Karpas-422 (cell line): Measurements from ENCODE around the gene ACP1. TPM values are rescaled to one million over a fixed set of nuclear protein-coding genes. Genes with fewer than 3 reads are reported as not detected.

Source experiments
- DNase-seq: peaks from one replicate; pipeline ENCODE4 v3.0.0-alpha.2; 2015
- H2AFZ ChIP-seq: fragments of 200-600 bp; sonication (generic); 2 replicates; pipeline ENCODE4 v1.6.1; 2014; ENCODE audit warnings: antibody characterized with exemption, low read length, mixed read lengths
- H3K27ac ChIP-seq: fragments of 200-600 bp; sonication (generic); 2 replicates; pipeline ENCODE4 v1.5.1; 2014; ENCODE audit warnings: mild to moderate bottlenecking, low read length, moderate library complexity
- H3K27me3 ChIP-seq: fragments of 200-600 bp; sonication (generic); 2 replicates; pipeline ENCODE4 v1.6.1; 2014; ENCODE audit warnings: low read length, mixed read lengths
- H3K36me3 ChIP-seq: fragments of 200-600 bp; sonication (generic); 2 replicates; pipeline ENCODE4 v1.6.1; 2014; ENCODE audit warnings: low read length, mixed read lengths; ENCODE audit not compliant: insufficient read depth
- H3K4me1 ChIP-seq: fragments of 200-600 bp; sonication (generic); 2 replicates; pipeline ENCODE4 v1.6.1; 2014; ENCODE audit warnings: mild to moderate bottlenecking, low read length, mixed read lengths
- H3K4me2 ChIP-seq: fragments of 200-600 bp; sonication (generic); 2 replicates; pipeline ENCODE4 v1.6.1; 2014; ENCODE audit warnings: low read length, low read depth, mild to moderate bottlenecking; ENCODE audit not compliant: poor library complexity, severe bottlenecking
- H3K4me3 ChIP-seq: fragments of 200-600 bp; sonication (generic); 2 replicates; pipeline ENCODE4 v1.5.1; 2014; ENCODE audit warnings: mild to moderate bottlenecking, antibody characterized with exemption, low read length, mixed read lengths
- H3K79me2 ChIP-seq: fragments of 200-600 bp; sonication (generic); 2 replicates; pipeline ENCODE4 v1.6.1; 2014; ENCODE audit warnings: mild to moderate bottlenecking, low read length, mixed read lengths
- H3K9ac ChIP-seq: fragments of 200-600 bp; sonication (generic); 2 replicates; pipeline ENCODE4 v1.6.0; 2014; ENCODE audit warnings: low read length
- H3K9me2 ChIP-seq: fragments of 200-600 bp; sonication (generic), shearing (Covaris generic); replicated peaks from 2 replicates; pipeline ENCODE4 v1.6.0; 2014; ENCODE audit warnings: mild to moderate bottlenecking, low read length, moderate library complexity; ENCODE audit not compliant: insufficient read depth
- H3K9me3 ChIP-seq: fragments of 300-700, 200-600 bp; sonication (generic); 2 replicates; pipeline ENCODE4 v1.6.1; 2014; ENCODE audit warnings: low read length, mixed read lengths
- H4K20me1 ChIP-seq: fragments of 200-600 bp; sonication (generic); 2 replicates; pipeline ENCODE4 v1.6.1; 2014; ENCODE audit warnings: mild to moderate bottlenecking, antibody characterized with exemption, low read length, low read depth; ENCODE audit not compliant: insufficient read depth
- total RNA-seq: library from RNA; depleted of rRNA; stranded (reverse); fragments of >200 nt; shearing (Covaris generic); gene quantifications from 2 replicates; pipeline ENCODE4 v1.2.3, GENCODE V29; 2014; ENCODE audit warnings: low replicate concordance

The ACP1 gene
- total RNA-seq, 1 experiment from 2014 or later: 185 TPM

DNA sequence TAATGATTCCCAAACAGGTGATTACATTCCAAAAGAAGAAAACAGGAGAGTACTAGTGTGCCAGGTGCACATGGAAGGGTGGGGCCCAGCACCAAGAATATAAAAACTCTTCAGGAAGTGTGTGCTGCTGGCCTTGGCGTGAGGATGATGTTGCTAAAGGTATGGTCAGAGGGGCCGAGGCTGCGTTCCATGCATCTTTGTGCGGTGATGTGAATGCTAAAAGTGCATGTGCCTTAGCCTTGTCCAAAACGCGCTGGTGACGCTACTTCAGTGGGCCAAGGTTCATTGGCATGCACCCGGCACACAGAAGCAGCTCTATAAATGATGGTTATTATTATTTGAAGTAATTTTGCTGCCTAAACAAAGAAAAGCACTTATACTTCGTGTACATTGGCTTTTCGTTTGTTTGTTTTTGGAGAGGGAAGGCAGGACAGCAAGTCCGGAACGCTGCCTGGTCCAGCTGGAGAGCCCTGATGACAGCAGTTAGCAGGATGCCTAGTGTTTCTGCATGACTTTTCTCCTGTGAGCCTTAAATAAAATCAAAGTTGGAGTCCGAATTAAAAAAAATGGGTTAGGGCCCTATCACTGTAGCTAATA lies 20.2 kb downstream of the ACP1 start:
- Histone ChIP-seq H3K79me2 (no peaks in the 10 kb centered on the region), H3K27me3 (no peaks in the 10 kb centered on the region), H3K27ac (no peak overlapping the region), H3K9me3 (no peaks in the 10 kb centered on the region), H3K4me3 (no peak overlapping the region), H3K9me2 (no peaks in the 10 kb centered on the region), H3K4me2 (no peak overlapping the region), H2AFZ (no peak overlapping the region), H3K4me1 (no peaks in the 10 kb centered on the region), H3K36me3 (no peaks in the 10 kb centered on the region; the same call in 1 of the 2 replicates), H4K20me1 (no peaks in the 10 kb centered on the region), H3K9ac (no peak overlapping the region)
- no peak for DNase-seq

DNA sequence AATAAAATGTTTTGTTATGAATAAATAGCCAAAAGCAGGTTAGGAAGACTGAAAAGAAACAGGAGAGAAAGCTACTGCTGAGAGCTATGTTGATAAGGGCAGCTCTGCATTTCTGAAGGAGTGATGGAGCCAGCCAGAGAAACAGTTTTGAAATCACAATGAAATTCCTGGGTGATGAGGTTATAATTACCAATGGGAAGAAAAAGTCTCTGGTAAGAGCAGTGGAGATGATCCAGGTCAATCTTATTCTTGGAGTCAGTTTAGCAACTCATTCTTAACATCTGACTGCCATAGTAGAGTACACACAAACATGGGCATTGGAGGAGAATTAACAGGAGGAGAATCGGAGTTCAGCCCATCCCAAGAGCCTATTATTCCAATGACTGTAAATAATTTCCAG lies 20.8 kb downstream of the ACP1 start:
- H3K4me1 ChIP-seq: no peaks in the 10 kb centered on the region
- no peak overlapping the region for H2AFZ ChIP-seq
- no peak for DNase-seq
- H4K20me1 ChIP-seq: no peaks in the 10 kb centered on the region
- H3K4me3 ChIP-seq: no peak overlapping the region
- H3K27me3 ChIP-seq: no peaks in the 10 kb centered on the region
- no peaks in the 10 kb centered on the region for H3K9me2 ChIP-seq
- H3K36me3 ChIP-seq: no peaks in the 10 kb centered on the region
- no peaks in the 10 kb centered on the region for H3K79me2 ChIP-seq
- no peak overlapping the region for H3K9ac ChIP-seq
- H3K4me2 ChIP-seq: no peak overlapping the region
- H3K27ac ChIP-seq: no peak overlapping the region
- H3K9me3 ChIP-seq: no peaks in the 10 kb centered on the region

- Histone ChIP-seq H2AFZ (no peak overlapping the region), H3K27ac (no peak overlapping the region), H3K9me3 (no peaks in the 10 kb centered on the region), H3K36me3 (no peaks in the 10 kb centered on the region), H3K4me1 (no peaks in the 10 kb centered on the region), H3K27me3 (no peaks in the 10 kb centered on the region), H4K20me1 (no peaks in the 10 kb centered on the region), H3K4me2 (no peak overlapping the region), H3K9me2 (no peaks in the 10 kb centered on the region), H3K9ac (no peak overlapping the region), H3K79me2 (no peaks in the 10 kb centered on the region), H3K4me3 (no peak overlapping the region)
- no peak for DNase-seq
Observed at GRCh38 chr2:286035-286434, 21.3 kb downstream of the ACP1 start.

DNA sequence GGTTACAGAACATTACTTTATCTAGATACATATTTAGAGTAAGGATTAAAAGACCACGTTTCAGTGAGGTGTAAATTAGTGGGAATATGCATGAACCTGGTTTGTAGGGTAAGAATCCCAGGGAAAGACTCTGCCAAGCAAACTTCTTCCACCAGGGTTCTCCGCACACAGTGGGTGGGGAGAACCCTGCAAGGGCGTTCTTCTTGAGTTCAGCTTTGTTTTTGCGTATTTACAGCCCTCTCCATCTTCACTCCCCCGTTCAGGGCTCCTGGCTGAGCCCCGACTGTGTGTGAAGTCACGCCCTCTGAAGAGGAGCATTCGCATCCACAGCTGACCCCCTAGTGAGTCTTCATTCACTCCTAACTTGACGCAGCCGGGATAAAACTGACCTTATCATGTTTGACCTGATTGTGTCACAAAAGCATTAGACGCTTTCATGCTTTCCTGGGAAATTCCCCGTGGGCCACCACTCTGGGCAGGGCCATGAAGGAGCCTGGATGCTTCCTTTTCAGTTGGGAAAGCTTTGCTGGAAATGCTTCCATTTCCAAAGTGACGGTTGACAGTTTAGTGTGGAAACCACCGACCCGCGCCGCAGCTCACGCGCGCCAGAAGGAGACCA lies 22.1 kb downstream of the ACP1 start:
- Histone ChIP-seq H3K4me3 (no peak overlapping the region), H3K9ac (no peak overlapping the region), H3K36me3 (no peaks in the 10 kb centered on the region), H3K27ac (no peak overlapping the region), H3K9me3 (no peaks in the 10 kb centered on the region), H3K4me1 (no peaks in the 10 kb centered on the region), H3K27me3 (no peaks in the 10 kb centered on the region), H2AFZ (no peak overlapping the region), H3K4me2 (no peak overlapping the region), H4K20me1 (no peaks in the 10 kb centered on the region), H3K79me2 (no peaks in the 10 kb centered on the region), H3K9me2 (no peaks in the 10 kb centered on the region)
- no peak for DNase-seq

DNA sequence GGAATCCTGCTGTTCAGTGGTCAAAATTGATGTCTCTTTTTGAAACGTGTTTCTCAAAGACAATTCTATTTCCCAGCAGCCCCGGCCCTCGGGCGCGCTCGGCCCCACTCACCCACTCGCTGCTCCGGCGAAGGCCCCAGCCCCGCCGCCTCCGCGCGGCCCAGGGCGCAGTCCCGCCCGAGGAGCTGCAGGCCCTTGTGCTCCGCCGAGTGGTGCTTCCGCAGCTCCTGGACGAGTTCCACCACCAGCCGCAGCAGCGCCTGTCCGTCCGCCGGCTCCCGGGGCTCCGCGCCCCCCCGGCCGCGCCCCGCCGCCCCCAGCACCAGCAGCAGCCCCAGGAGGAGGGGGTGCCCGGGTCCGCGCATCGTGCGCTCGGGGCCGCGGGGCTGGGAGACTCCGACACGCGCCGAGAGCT lies 22.7 kb downstream of the ACP1 start:
- no peak for DNase-seq
- Histone ChIP-seq H3K4me1 (no peaks in the 10 kb centered on the region), H3K4me2 (no peak overlapping the region), H3K9ac (no peak overlapping the region), H3K4me3 (no peak overlapping the region), H3K36me3 (no peaks in the 10 kb centered on the region), H3K79me2 (no peaks in the 10 kb centered on the region), H2AFZ (no peak overlapping the region), H3K27me3 (no peaks in the 10 kb centered on the region), H3K9me3 (no peaks in the 10 kb centered on the region), H3K27ac (no peak overlapping the region), H3K9me2 (no peaks in the 10 kb centered on the region), H4K20me1 (no peaks in the 10 kb centered on the region)

- Histone ChIP-seq H3K4me2 (no peak within 1 kb of the TSS), H3K9me3 (no peaks in the 10 kb centered on the region), H3K79me2 (no peaks in the 10 kb centered on the region), H3K9ac (no peak within 1 kb of the TSS), H3K27me3 (no peaks in the 10 kb centered on the region), H2AFZ (no peak within 1 kb of the TSS), H3K4me3 (no peak within 1 kb of the TSS), H3K4me1 (no peaks in the 10 kb centered on the region), H3K27ac (no peak within 1 kb of the TSS), H3K36me3 (no peaks in the 10 kb centered on the region), H4K20me1 (no peaks in the 10 kb centered on the region), H3K9me2 (no peaks in the 10 kb centered on the region)
- no peak for DNase-seq
Observed at GRCh38 chr2:287911-288757, 23.4 kb downstream of the ACP1 start, which contains the start of gene ALKAL2. TSS of gene ALKAL2 (minus strand) at chr2:288091. CDS start at chr2:287835, 256 bp downstream.

DNA sequence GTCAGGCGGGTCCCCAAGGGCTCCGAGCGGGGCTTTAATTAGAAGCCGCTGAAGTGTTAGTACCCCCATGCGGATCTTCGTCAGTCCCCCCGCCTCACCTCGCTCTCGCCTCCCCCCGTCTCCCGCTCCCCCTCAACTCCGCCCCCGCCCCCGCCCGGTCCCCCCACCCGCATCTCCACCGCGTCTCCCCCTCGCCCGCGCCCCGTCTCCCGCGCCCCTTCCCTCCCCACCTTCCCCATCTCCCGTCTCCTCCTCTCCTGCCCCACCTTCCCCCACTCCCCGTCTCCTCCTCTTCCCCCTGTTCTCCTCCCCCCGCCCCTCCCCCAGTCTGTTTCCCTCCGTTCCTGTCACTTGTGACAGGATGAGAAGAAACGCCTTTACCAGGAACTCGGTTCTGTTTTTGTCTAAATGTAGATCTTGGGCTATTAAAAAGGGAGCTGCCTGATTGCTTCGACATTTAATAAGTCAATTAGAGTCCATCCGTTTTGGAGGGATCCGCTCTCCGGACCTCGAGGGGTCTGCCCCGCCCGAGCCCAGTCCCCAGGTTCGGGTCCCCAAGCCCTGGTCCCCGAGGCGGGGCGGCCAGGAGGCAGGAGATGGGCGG lies 24.1 kb downstream of the ACP1 start:
- H3K4me3 ChIP-seq: no peak overlapping the region
- H3K9me3 ChIP-seq: no peaks in the 10 kb centered on the region
- no peak overlapping the region for H3K4me2 ChIP-seq
- H3K36me3 ChIP-seq: no peaks in the 10 kb centered on the region
- H2AFZ ChIP-seq: no peak overlapping the region
- no peaks in the 10 kb centered on the region for H3K4me1 ChIP-seq
- H3K79me2 ChIP-seq: no peaks in the 10 kb centered on the region
- H3K27me3 ChIP-seq: no peaks in the 10 kb centered on the region
- no peak for DNase-seq
- H4K20me1 ChIP-seq: no peaks in the 10 kb centered on the region
- no peak overlapping the region for H3K9ac ChIP-seq
- no peak overlapping the region for H3K27ac ChIP-seq
- no peaks in the 10 kb centered on the region for H3K9me2 ChIP-seq
